GM12801 (cell line): ENCODE results near the gene TCEANC.

Source experiments
- TF ChIP-seq, protein P1 (sequence below): IDR thresholded peaks from one replicate; pipeline ENCODE4 v1.5.1; 2011; ENCODE audit warnings: control low read depth; ENCODE audit not compliant: insufficient read length; ENCODE audit errors: extremely low read depth

Gene TCEANC

DNA sequence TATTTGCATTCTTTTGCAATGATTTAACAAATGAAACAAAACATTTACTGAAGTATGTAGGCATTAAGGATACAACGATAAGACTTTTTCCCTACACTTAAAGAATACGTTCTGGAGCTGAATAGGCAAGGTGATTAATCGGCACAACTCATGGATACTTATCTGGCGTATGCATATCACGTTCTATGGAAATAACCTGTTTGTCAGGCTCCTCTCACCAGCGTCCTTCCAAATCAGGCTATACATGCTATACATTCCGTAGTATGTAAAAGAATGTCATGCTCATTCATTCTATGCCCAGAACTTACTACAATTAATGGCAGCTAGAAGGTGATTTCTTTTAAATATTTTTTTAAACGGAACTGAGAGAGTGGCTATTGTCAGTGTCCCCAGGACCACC lies 25.6 kb upstream of the TCEANC start:
- TF ChIP-seq, protein P1, sequence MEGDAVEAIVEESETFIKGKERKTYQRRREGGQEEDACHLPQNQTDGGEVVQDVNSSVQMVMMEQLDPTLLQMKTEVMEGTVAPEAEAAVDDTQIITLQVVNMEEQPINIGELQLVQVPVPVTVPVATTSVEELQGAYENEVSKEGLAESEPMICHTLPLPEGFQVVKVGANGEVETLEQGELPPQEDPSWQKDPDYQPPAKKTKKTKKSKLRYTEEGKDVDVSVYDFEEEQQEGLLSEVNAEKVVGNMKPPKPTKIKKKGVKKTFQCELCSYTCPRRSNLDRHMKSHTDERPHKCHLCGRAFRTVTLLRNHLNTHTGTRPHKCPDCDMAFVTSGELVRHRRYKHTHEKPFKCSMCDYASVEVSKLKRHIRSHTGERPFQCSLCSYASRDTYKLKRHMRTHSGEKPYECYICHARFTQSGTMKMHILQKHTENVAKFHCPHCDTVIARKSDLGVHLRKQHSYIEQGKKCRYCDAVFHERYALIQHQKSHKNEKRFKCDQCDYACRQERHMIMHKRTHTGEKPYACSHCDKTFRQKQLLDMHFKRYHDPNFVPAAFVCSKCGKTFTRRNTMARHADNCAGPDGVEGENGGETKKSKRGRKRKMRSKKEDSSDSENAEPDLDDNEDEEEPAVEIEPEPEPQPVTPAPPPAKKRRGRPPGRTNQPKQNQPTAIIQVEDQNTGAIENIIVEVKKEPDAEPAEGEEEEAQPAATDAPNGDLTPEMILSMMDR = no peak

DNA sequence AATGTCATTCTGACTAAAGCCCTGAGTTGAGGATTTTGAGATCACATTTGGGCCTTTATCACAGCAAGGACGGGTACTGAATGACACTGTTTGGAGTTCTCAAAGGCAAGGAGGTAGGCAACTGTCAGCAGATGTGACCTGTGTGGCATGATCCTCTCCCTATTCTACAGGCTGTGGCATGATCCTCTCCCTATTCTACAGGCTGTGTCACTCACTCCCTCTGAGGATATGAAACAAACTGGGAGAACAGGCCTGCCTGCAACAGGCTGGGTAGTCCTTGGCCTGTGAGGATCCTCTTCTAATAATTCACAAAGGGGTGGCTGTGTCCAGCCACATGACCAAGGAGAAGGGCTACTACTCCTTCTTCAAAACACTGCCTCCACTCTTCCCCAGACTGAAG lies 14.9 kb upstream of the TCEANC start:
- TF ChIP-seq, protein P1 = no peak

DNA sequence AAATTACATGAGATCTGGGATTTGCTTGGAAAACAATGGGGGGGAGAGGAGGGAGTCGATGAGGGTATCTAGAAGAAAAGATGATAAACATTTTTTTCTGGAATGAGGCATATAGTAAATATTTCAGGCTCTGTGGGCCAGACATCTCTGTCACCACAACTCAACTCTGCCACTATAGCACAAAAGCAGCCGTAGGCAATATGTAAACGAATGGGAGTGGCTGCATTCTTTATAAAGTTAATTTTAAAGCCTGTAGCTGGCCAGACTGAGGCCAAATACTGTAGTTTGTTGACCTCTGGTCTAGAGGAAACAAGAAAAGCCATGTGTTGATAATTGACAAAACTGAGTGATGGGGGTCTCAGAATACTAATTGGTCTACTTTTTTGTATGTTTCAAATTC lies 14.1 kb upstream of the TCEANC start:
- TF ChIP-seq, protein P1 = no peak

DNA sequence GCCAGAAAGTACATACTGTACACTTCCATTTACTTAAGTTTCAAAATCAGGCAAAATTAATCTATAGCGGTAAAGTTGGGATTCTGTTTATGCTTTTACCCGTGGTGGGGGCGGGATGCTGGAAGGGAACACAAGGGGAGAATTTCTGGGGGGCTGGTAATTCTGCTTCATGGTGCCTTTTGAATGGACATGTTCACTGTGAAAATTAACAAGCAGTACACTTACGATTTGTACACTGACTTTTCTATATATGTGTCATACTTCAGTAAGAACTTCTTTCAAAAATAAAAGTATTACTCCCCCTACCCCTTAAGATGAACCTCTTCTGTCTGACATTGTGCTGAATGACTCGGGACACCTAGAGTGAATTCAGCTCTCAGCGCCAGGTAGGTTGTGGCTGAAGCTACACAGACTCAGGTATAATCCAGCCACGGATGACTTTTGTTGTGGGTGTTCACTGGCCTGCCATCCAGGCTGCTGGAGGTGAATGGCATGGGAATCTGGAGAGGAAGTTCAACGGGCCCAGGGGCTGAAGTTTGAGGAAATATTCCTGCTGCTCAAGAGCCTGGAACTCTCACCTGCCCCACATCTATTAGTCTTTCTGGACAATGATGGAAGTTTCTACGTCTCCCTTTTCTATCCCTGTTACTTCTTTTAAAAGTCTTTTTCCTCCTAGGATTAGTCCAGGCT lies 7.3 kb upstream of the TCEANC start:
- TF ChIP-seq, protein P1 = no peak

DNA sequence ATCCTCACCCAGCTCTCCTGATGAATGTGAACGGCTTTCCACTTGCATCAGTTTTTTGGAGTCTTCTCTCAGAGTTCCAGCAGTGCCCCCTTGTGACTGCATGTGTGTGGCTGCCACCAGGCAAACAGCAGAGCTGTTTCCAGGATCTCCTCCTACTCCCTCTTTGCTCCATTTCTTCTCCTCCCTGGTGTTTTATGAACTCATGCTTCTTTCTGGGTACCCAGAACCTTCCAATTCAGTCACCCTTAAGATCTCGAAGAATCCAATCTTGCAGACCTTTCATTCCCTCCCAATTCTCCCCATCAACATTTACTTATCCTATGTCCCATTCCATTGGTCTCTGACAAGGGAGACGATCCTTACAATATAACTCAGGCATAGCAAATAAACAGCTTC lies 6.8 kb upstream of the TCEANC start:
- TF ChIP-seq, protein P1 = no peak

DNA sequence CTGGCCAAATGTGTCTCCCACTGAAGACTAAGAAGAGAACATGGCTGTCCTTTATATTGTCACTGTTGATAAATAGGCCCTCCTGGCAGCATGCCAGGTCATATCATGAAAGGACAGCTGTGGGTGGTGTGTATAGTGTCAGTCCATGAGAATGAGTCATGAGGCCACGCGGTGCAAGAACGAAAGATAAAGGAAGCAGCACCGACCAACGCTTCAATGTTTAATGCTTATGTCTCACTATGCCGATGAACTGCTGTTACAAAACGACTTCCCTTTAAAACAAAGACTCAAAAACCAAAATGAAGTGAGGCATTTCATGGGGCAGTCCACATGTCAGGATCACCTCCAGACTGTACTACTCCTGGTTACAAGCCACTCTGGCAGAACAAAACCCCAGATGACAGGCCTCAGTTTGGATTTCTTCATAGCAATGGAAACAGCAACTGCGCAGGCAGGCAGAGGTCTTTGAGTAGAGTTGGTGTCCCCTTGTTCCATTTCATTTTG lies 5.2 kb upstream of the TCEANC start:
- TF ChIP-seq, protein P1 = no peak

DNA sequence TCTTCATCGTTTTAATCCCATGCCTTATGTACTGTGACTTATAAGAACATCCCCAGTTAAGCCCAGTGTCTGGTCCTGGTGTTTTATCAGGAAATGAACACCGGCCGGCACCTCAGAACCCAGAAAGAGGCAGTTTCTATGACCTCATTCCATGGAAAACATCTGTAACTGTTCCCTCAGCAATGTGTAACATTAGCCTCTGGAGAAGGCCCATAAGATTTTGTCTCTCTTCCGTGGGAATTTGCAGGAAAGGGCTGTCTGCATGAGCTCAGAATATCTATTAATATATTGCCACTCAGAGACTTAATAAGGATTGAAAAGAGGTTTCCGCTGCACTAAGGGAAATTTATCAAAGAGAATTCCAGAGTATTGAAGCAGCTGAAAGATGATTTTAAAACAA lies 3.1 kb upstream of the TCEANC start:
- TF ChIP-seq, protein P1 = no peak
